ENCODE measurements around the gene LDHAL6B. TPM values are rescaled to one million over a fixed set of nuclear protein-coding genes. Genes with fewer than 3 reads are reported as not detected.

The LDHAL6B gene
- total and polyA plus RNA-seq, 9 of the 15 experiments (the other 6 are each of a cell fraction or from before 2014, with no cell fraction given): not detected

- Histone ChIP-seq H2AFZ (ENCODE audit: low read depth, low read length) (no peak overlapping the region), H3K27ac (ENCODE audit: extremely low read depth, low read depth, low read length) (no peak overlapping the region), H3K9me3 (replicated peaks; ENCODE audit: control insufficient read depth, insufficient read depth, low read depth, low read length) (no peaks in the 10 kb centered on the region), H3K9ac (ENCODE audit: insufficient read depth in 1 of 2, low read depth in 2 of 2, low read length in 2 of 2) (no peak overlapping the region), H3K4me1 (replicated peaks in 1 of 2; ENCODE audit: control insufficient read depth in 2 of 2, insufficient read depth in 2 of 2, low read length in 2 of 2) (no peaks in the 10 kb centered on the region), H3K27me3 (ENCODE audit: control insufficient read depth in 2 of 2, insufficient read depth in 2 of 2, low read length in 2 of 2) (peaks cover 9 to 17% of the 10 kb centered on the region in 2 experiments; a peak in 3 of 5 replicates), H3K4me3 (no peak overlapping the region), H3K79me2 (ENCODE audit: control insufficient read depth, insufficient read depth, low read length) (no peaks in the 10 kb centered on the region), H3K9me1 (ENCODE audit: control insufficient read depth, insufficient read depth, low read length) (no peaks in the 10 kb centered on the region), H3K36me3 (ENCODE audit: control insufficient read depth, insufficient read depth, low read length) (no peaks in the 10 kb centered on the region), H4K20me1 (replicated peaks; ENCODE audit: control insufficient read depth, insufficient read depth, low read length) (no peaks in the 10 kb centered on the region), H3K4me2 (ENCODE audit: insufficient read depth, low read length) (no peak overlapping the region)
- no peak for DNase-seq (ENCODE audit: extremely low read depth in 1 of 4, low spot score in 3 of 4)
- no peak for ATAC-seq
- intact Hi-C loops (cut with micrococcal nuclease) (no loop called here), in situ Hi-C loops (cut with MboI) (no loop called here)
- no peak for FAIRE-seq
- ChIA-PET POLR2A (interaction anchor here (0.8 kb wide), 1 partner anchor 960 kb away, joined by 3 read pairs; no protein-coding TSS in a partner anchor), CTCF (ENCODE audit: low intra/inter-chr PET ratio) (no interaction called here)
- 0% methylated on average over 13 of the region's 13 CpGs for WGBS (ENCODE audit: insufficient coverage, low coverage, missing lambda C conversion rate)
- BruUV-seq (replicated peaks): no TSS peak
- TF ChIP-seq MYC (IDR thresholded peaks at IDR 0.05; ENCODE audit: low read depth, low read length): no peak
- no peak for TF ChIP-seq MYC (CRISPR knock-in tag; IDR thresholded peaks at IDR 0.05; ENCODE audit: borderline replicate concordance, low read depth)
- TF ChIP-seq E2F4 (CRISPR knock-in tag; IDR thresholded peaks at IDR 0.05; ENCODE audit: low read depth): no peak
- TF ChIP-seq THRB (CRISPR knock-in tag; conservative IDR thresholded peaks at IDR 0.05): no peak
- TF ChIP-seq ZNF3 (CRISPR knock-in tag; IDR thresholded peaks at IDR 0.05): no peak
- no peak for TF ChIP-seq SRSF1 (IDR thresholded peaks at IDR 0.05; ENCODE audit: low read depth, low read length)
- no peak for TF ChIP-seq MAFK (IDR thresholded peaks at IDR 0.05; ENCODE audit: low read length)
- TF ChIP-seq ZNF318 (IDR thresholded peaks at IDR 0.05; ENCODE audit: borderline replicate concordance in 1 of 2, low read depth in 1 of 2): no peak
- TF ChIP-seq ZEB2 (IDR thresholded peaks at IDR 0.05): no peak
- no peak for TF ChIP-seq ZNF507 (tag; conservative IDR thresholded peaks at IDR 0.05)
- no peak for TF ChIP-seq FOXO4 (CRISPR knock-in tag; IDR thresholded peaks at IDR 0.05)
Observed at GRCh38 chr15:59250249-59250648, 43.6 kb downstream of the LDHAL6B start.
